HCT116 (cell line): ENCODE measurements around the gene ZWILCH. TPM values are rescaled to one million over a fixed set of nuclear protein-coding genes. Genes with fewer than 3 reads are reported as not detected.
"Not testable (repeated sequence)": the region's sequence is repeated elsewhere in the genome, so short reads cannot be mapped to it uniquely, and the experiment has no call there.

Experiments used
- ATAC-seq: fragments of 200-7000 bp; cut with Tn5 transposase; 2 replicates; pipeline ENCODE4 v1.9.1; 2020; ENCODE audit warnings: mild to moderate bottlenecking, moderate library complexity
- BruUV-seq: library from RNA; stranded (reverse); fragments of 400-500 nt; replicated peaks from 2 replicates; lab custom pipeline; 2021; lab: Mats Ljungman, UMichigan
- CTCF ChIA-PET: fragments of 300-600 bp; sonication (Branson Sonifier 250); formaldehyde crosslinking; loops from one replicate; lab custom pipeline; 2021; ENCODE audit warnings: antibody characterized with exemption; lab: Charles Lee
- POLR2A ChIA-PET: fragments of 300-600, 350-600 bp; sonication (Branson Sonifier 250); formaldehyde crosslinking; loops from one replicate; lab custom pipeline; 2021; ENCODE audit warnings: antibody characterized with exemption; lab: Charles Lee
- RAD21 ChIA-PET, 2 experiments: fragments of 300-600 bp; sonication (Branson Sonifier 250); formaldehyde crosslinking; loops; one replicate each; lab custom pipeline; 2023; ENCODE audit warnings: low total read pairs in 2 of 2; ENCODE audit not compliant: uncharacterized antibody in 2 of 2, unreplicated experiment in 2 of 2, low non-redundant PET in 1 of 2; lab: Charles Lee
- DNase-seq: peaks from one replicate; pipeline ENCODE4 v3.0.0-alpha.2; 2010; ENCODE audit warnings: low read depth, low spot score
- H2AFZ ChIP-seq: fragments of 200-600 bp; shearing (Covaris generic), sonication (generic); 2 replicates; pipeline ENCODE4 v1.6.1; 2017; ENCODE audit warnings: low read depth, mixed run types, mixed read lengths, antibody characterized with exemption, low read length; ENCODE audit not compliant: poor library complexity, severe bottlenecking
- H3K27ac ChIP-seq: 2 replicates; pipeline ENCODE4 v1.5.1; 2012; ENCODE audit warnings: low read depth, low read length
- H3K27me3 ChIP-seq: fragments of 200-600 bp; sonication (generic); 2 replicates; pipeline ENCODE4 v1.6.1; 2016; ENCODE audit warnings: mixed run types, low read length, mixed read lengths; ENCODE audit not compliant: insufficient read depth
- H3K36me3 ChIP-seq, 2 experiments: fragments of 200-500 bp in 1 of 2; fragments of 200-600 bp in 1 of 2; sonication (Bioruptor generic) in 1 of 2; sonication (generic) in 1 of 2; 2 replicates each; pipeline versions ENCODE4 v1.5.1 to v1.6.1; 2014 to 2016; ENCODE audit warnings: low read length in 2 of 2, inconsistent platforms in 1 of 2, mixed read lengths in 1 of 2, mixed run types in 1 of 2; ENCODE audit not compliant: insufficient read depth in 2 of 2, control insufficient read depth in 1 of 2
- H3K4me1 ChIP-seq, 2 experiments: fragments of 200-600 bp in 1 of 2; sonication (generic) in 1 of 2; 2 replicates each; pipeline versions ENCODE4 v1.5.1 to v1.6.1; 2012 to 2017; ENCODE audit warnings: low read length in 2 of 2, inconsistent platforms in 1 of 2, mild to moderate bottlenecking in 1 of 2, mixed read lengths in 1 of 2, mixed run types in 1 of 2, moderate library complexity in 1 of 2; ENCODE audit not compliant: insufficient read depth in 2 of 2, control insufficient read depth in 1 of 2
- H3K4me2 ChIP-seq: fragments of 200-600 bp; sonication (generic); 2 replicates; pipeline ENCODE4 v1.6.1; 2017; ENCODE audit warnings: mixed run types, low read length, mixed read lengths
- H3K4me3 ChIP-seq, 2 experiments: fragments of 200-600 bp in 1 of 2; sonication (generic) in 1 of 2; replicated peaks in 1 of 2; 2 replicates each; pipeline ENCODE4 v1.5.1; 2011 to 2016; ENCODE audit warnings: low read length in 2 of 2, control low read depth in 1 of 2, low read depth in 1 of 2, mild to moderate bottlenecking in 1 of 2, mixed read lengths in 1 of 2, mixed run types in 1 of 2
- H3K79me2 ChIP-seq: fragments of 200-600 bp; sonication (generic); 2 replicates; pipeline ENCODE4 v1.6.1; 2017; ENCODE audit warnings: mild to moderate bottlenecking, mixed run types, low read length, moderate library complexity, mixed read lengths; ENCODE audit not compliant: insufficient read depth
- H3K9ac ChIP-seq: fragments of 200-600 bp; sonication (generic); 2 replicates; pipeline ENCODE4 v1.6.1; 2016; ENCODE audit warnings: low read length, mixed read lengths
- H3K9me2 ChIP-seq: fragments of 200-600 bp; sonication (generic), shearing (Covaris generic); 2 replicates; pipeline ENCODE4 v1.6.1; 2017; ENCODE audit warnings: mixed run types, mild to moderate bottlenecking, moderate library complexity; ENCODE audit not compliant: insufficient read depth
- H3K9me3 ChIP-seq, 2 experiments: fragments of 200-500 bp in 1 of 2; fragments of 200-600 bp in 1 of 2; sonication (Bioruptor generic) in 1 of 2; sonication (generic) in 1 of 2; 2 replicates each; pipeline ENCODE4 v1.6.1; 2014 to 2017; ENCODE audit warnings: low read length in 2 of 2, mixed read lengths in 2 of 2, inconsistent platforms in 1 of 2, low read depth in 1 of 2, mild to moderate bottlenecking in 1 of 2, mixed run types in 1 of 2, moderate library complexity in 1 of 2; ENCODE audit not compliant: control insufficient read depth in 1 of 2, insufficient read depth in 1 of 2
- H4K20me1 ChIP-seq: fragments of 200-600 bp; sonication (generic), shearing (Covaris generic); 2 replicates; pipeline ENCODE4 v1.6.1; 2017; ENCODE audit warnings: mixed run types, mild to moderate bottlenecking, moderate library complexity; ENCODE audit not compliant: insufficient read depth
- CEBPB ChIP-seq: IDR thresholded peaks from 2 replicates; pipeline ENCODE4 v1.6.1; 2012; ENCODE audit warnings: low read depth
- JUND ChIP-seq: IDR thresholded peaks from 2 replicates; pipeline ENCODE4 v1.6.1; 2012
- SP1 ChIP-seq: IDR thresholded peaks from 2 replicates; pipeline ENCODE4 v1.6.1; 2012; ENCODE audit warnings: low read depth
- SRF ChIP-seq: IDR thresholded peaks from 2 replicates; pipeline ENCODE4 v1.6.1; 2012; ENCODE audit warnings: low read depth
- TCF7L2 ChIP-seq: IDR thresholded peaks from 2 replicates; pipeline ENCODE4 v1.7.0; 2011; ENCODE audit warnings: borderline replicate concordance, inconsistent platforms; ENCODE audit not compliant: insufficient read depth, insufficient read length; ENCODE audit errors: extremely low read depth
- ZFX ChIP-seq: fragments of 450-650 bp; IDR thresholded peaks from 2 replicates; pipeline ENCODE4 v1.6.1; 2017
- intact Hi-C: fragments of 100-400 bp; cut with micrococcal nuclease; formaldehyde crosslinking; loops from 2 replicates; pipeline ENCODE4 v1.10.0; 2022
- total RNA-seq: library from RNA; stranded (reverse); gene quantifications from one replicate; pipeline ENCODE4 v1.2.1, GENCODE V29; 2021; ENCODE audit not compliant: unreplicated experiment

ZWILCH gene
- total RNA-seq, 1 experiment from 2014 or later, result 25.8 TPM

GRCh38 chr15:66459818-66460615, 45.1 kb upstream of the ZWILCH start:
- CTCF ChIA-PET, result no interaction called here
- BruUV-seq, result no TSS peak
- POLR2A ChIA-PET, result no interaction called here
- Histone ChIP-seq H3K4me1 (peaks cover 43 to 69% of the 10 kb centered on the region in 2 experiments), H3K36me3 (no peaks in the 10 kb centered on the region), H3K4me2 (peak overlapping the region; percentile 53), H3K4me3 (peak overlapping the region in 1 of 2 experiments; percentile 21; a peak in 2 of 4 replicates), H3K9me3 (no peaks in the 10 kb centered on the region), H3K9ac (peak overlapping the region; percentile 32), H2AFZ (no peak overlapping the region), H3K27me3 (no peaks in the 10 kb centered on the region), H3K9me2 (no peaks in the 10 kb centered on the region), H4K20me1 (no peaks in the 10 kb centered on the region), H3K27ac (peak overlapping the region; percentile 52; the same call in 1 of the 2 replicates), H3K79me2 (no peaks in the 10 kb centered on the region)
- ATAC-seq (peak; percentile 78), DNase-seq (no peak)
- RAD21 ChIA-PET, result no interaction called here
- intact Hi-C loops, result no loop called here
- TF ChIP-seq ZFX, result no peak
- no peak for TF ChIP-seq JUND
- TF ChIP-seq CEBPB, result no peak
- no peak for TF ChIP-seq SP1
- no peak for TF ChIP-seq TCF7L2
- TF ChIP-seq SRF, result no peak

DNA sequence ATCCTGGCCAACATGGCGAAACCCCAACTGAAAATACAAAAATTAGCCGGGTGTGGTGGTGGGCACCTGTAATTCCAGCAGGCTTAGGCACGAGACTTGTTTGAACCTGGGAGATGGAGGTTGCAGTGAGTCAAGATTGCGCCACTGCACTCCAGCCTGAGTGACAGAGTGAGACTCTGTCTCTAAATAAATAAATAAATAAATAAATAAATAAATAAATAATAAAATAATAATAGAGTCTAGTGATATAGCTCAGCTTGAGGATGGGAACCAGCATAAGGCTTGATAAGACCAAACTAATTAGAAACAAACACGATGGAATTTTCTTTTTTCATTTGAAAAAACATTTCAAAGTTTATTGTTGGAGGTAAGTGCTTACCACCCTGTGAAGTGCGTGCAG, 43.8 kb upstream of the ZWILCH start:
- POLR2A ChIA-PET, result interaction anchor here (1.5 kb wide), 1 partner anchor 10 kb away, joined by 7 read pairs; no protein-coding TSS in a partner anchor
- H3K79me2 ChIP-seq, ATAC-seq, H3K4me3 ChIP-seq, H2AFZ ChIP-seq, H4K20me1 ChIP-seq, H3K9me2 ChIP-seq, H3K27me3 ChIP-seq, H3K9me3 ChIP-seq, BruUV-seq, DNase-seq, H3K36me3 ChIP-seq, RAD21 ChIA-PET, CTCF ChIA-PET, intact Hi-C loops: not testable (repeated sequence)
- H3K9ac ChIP-seq, result peak overlapping the region; percentile 29; the same call in 1 of the 2 replicates
- H3K4me2 ChIP-seq, result peak overlapping the region; percentile 60
- peaks cover 36 to 56% of the 10 kb centered on the region in 2 experiments for H3K4me1 ChIP-seq
- H3K27ac ChIP-seq, result peak overlapping the region; percentile 58; the same call in 1 of the 2 replicates
